ENCODE data around the gene MIOS.
A peak's percentile ranks its signal among the peaks of the same experiment; 100 is the strongest.

MIOS gene

DNA sequence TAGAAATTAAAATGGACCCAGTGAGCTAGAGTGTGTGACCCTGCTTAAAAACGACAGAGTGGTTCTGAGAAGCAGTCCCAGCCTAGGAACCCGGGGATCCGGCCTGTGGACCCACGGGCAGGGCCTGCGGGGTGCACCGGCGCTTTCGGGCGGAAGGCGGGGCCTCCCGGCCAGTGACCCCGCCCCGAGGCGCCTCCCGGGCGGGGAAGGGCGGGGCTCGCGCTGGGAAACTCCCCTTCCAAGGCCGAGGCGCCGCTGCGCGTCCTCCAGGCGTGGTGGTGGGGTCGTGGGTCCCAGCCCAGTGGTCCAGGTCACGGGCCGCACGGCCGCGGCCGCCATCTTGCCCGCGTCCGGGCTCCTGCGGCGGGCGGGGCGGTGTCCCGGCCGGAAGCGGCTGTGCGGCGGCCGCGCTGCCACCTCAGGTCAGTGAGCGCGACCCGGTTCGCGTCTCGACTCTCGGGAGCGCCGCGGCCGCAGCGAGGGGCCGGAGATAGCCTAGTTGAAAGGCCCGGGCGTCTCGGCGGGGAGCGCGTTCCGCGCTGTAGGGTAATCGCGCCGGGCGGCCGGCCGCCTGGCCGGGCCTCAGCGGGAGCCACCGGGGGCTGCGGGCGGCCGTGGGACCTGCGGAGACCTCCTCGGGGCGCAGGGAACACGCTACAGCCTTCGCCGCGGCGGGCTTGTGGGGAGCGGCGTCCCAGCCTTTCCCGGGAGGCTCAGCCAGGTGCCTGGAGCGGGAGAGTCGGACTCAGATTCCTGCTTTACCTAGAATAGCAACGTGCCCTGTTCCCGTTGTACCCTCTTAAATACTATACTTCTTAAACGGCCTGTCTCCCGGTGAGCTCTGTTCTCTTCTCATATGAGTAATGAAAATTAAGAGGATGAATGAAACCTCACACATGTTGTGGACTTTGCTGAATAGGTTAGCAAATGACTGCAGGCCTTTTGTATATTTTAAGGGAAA is at the start of gene MIOS:
MIOS (plus strand) TSS at position 234 of the 961 bp plus-strand sequence. CDS start 5,592 bp downstream, outside the sequence.
- DNase-seq (peak; percentile 87), ATAC-seq (peak; percentile 91)

DNA sequence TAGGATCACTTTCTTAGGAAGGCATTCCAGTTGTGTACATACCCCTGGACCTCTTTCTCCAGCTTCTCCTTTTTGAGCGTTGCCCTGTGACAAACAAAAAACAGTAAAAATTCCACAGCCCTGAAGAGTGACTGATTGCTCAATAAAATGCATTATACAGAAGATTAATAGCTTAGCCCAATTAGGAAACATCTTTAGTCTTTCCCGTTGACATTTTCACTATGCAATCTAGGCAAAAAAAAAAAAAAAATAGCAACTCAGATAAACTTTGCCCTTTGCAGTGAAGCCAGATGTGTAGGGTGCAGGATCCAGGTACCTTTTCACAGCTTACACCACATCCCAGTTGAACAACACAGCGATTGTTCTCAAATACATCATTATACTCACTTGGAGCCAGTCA is 48.9 kb upstream of the MIOS start:
- ATAC-seq (no peak), DNase-seq (no peak)

DNA sequence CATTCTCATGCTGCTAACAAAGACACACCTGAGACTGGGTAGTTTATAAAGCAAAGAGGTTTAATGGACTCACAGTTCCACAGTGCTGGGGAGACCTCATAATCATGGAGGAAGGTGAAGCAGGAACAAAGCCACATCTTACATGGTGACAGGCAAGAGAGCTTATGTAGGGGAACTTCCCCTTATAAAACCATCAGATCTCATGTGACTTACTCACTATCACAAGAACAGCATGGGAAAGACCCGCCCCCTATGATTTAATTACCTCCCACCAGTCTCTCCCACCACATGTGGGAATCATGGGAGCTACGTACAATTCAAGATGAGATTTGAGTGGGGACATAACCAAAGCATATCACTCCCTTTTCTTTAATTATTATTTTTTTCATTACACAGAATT is 47.6 kb upstream of the MIOS start:
- DNase-seq (no peak), ATAC-seq (no peak)

DNA sequence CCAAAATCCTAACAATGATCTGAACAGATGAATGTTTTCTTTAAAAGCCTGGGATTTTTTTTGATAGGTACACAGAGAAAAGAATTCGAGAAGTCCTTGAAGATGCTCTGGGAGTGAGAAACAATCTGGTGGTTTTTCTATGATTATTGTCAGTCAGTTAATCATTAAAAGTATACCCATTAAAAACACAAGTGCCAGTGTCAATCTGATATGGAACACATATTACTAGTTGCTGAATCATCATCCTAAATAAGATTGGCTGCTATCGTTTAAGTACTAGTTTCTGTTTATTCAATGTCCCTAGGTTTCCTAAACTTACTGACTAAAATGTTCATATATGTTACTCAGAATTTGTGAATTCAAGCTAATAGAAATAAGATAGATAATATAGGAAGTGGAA is 47.2 kb upstream of the MIOS start:
- ATAC-seq, result no peak
- DNase-seq, result no peak

DNA sequence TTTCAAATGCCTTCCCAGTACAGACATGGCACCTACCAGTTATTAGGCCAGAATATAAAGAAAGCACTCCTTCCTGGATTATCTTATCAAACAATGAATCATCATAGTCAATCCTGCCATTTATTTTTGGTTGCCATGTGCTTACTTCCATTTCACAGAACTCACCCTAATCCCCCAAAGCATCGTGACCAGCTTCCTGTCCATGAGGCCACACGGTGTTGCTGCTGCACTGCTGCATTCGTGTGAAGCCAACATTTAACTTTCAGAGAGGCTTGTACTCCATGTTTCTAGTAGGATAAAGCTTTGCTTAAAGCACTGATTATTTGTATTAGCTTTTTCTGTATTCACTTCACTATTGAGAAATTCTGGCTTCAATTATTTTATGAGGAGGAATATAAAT is 45.4 kb upstream of the MIOS start:
- ATAC-seq (no peak), DNase-seq (no peak)

DNA sequence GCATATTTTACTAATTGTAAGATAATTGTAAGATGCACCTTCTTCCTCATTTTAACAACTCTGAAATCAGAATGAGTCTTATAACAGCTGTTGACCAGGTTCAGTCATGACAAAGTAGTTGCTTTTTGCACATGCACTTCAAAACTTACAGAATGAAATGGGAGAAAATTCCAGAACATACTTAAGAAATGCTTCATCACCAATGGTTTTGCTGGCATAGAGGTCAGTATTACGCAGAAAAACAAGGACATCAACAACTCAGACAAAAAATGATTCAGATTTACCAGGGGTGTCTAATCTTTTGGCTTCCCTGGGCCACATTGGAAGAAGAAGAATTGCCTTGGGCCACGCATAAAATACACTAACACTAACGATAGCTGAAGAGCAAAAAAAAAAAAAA is 44.3 kb upstream of the MIOS start:
- no peak for ATAC-seq
- DNase-seq, result no peak

DNA sequence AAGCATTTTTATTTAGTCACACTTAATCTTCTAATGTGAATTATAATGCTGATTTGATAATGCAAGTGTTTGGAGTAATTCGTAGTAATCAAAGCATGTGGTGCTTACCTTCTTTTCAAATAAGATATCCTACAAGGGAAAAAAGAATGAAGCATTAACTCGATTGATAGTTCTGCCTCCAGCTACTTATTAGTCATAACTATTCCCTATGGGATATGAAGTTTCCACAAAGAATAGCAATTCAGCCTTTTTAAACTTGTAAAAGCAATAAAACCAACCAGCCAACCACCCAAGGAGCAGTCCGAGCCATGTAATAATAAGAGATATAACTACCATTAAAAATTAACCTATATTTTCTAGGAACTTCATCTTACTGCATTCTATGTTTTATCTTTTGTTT is 42.6 kb upstream of the MIOS start:
- DNase-seq, result no peak
- no peak for ATAC-seq

DNA sequence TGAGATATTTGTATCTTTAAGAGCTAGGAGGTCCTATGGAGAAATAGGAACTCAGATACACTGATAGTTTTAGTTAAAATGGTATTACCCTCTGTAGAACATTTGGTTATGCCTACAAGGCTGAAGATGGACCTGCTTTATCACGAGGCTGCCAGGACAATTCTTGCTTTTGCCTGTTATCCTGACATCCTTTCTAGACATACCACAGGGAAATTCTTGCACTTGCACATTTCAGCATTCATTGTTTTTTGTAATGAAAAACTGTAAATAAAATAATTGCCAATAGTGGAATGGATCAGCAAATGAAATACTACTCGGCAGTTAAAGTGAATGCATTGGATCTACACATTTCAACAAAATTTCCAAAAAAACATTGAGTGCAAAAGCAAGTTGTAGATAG is 40.7 kb upstream of the MIOS start:
- DNase-seq (no peak), ATAC-seq (no peak)

DNA sequence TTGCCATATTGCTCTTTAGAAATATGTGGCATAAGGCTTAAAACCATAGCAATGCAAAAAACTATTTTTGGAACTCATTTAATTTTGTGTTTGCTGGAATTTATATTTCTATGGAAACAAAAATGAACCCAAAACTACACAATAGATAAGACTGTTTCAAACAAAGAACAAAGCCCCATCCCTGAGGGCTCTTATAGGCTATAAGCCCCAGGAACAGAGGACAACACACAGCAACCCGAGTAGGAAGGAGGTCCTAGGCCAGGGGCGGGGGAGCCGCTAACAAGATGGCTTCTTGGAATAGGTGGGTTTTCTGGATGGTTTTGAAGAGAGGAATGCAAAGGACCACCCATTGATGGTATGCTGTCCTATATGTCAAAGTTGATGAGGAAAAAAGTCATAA is 39.6 kb upstream of the MIOS start:
- ATAC-seq (no peak), DNase-seq (no peak)

DNA sequence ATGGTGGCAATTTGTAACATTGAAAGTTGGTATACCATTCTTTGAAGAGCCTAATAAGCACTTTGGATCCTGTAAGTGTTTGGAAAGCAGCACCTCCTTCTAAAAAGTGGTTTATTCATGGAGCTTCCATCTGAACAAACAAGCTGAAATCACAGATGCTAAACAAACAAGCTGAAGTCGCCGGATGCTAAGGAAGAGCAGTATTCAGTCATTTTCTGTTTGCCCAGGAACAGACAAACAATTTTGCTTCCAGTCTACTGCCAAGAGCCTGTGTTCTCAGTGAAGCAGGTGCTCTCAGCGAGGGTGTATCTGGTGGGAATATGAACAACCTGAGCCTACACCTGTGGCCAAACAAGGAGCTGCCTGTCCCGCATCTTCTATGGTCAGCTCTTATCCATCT is 37.4 kb upstream of the MIOS start:
- DNase-seq (no peak), ATAC-seq (no peak)

DNA sequence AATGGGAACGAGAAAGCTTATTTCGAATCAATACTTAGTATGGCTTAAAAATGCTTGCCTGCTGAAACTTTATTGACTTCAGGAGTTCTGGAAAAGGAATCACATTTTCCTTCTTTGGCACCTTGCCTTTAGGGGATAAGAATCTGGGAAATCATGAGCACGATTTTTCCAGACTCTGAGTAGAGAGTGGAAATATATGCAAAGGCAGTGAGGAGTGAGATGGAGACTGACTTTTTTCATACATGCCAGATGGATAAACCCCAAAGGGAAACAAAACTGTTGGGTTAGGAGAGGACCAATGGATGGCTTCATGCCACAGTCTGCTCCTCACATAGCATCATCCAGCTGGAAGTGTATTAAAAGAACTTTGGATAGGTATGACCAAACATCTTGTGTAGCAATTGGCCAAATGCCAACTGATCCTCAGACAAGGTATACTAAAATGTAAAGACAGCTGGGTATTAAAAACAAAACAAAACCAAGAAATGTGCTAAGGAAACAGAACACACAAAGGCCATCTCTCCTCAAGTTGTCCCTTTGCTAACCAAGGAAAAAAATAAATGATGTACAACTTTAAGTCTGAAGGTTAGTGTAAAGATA is 32.8 kb upstream of the MIOS start:
- ATAC-seq (no peak), DNase-seq (no peak)

DNA sequence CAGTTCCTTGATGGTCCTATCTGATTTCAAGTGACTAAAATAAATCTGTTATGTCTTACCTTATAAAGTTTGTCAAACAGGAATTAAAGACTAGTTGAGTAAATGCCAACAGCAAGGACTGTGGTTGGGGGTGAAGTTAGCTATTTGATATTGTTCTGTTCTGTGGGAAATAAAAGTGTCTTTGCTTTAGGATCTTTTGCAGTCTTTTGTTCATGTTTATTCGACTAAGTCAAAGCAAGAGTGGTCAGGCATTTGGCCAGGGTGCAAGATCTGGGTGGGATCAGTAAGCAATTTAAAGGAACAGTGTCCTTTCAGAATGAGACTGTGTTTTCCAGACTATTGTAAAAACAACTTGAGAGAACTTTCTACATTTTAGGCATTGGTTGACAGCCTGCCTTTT is 31.0 kb upstream of the MIOS start, which contains the start of gene COL28A1:
COL28A1 (minus strand) TSS at position 183 of the 400 bp plus-strand sequence. CDS start 2,998 bp downstream, outside the sequence.
- ATAC-seq (no peak), DNase-seq (no peak)

DNA sequence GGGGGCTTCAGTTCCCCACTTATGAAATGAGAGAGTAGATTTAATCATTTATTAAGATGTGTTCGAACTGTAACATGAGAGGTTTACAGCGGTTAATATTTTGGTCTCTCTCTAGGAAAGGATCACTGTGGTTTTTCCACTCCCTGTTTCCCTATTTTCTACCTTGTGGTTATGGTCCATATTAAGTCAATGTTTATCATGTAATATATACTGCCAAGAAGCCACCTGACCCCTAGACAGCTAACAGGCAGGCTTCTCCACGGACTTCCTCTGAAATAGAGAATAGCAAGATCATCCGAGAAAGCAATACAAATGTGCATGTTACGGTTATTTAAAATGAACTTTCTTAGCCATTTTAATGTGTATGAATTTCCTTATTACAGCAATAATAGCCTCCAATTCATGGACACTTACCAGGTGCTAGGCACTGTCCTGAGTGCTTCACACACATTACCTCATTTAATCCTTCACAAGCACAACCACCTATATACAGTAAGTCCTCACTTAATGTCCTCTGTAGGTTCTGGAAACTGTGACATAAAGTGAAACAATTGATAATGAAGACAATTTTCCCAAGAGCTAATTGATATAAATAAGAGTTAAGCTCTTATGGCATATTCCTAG is 30.2 kb upstream of the MIOS start:
- no peak for ATAC-seq
- no peak for DNase-seq

DNA sequence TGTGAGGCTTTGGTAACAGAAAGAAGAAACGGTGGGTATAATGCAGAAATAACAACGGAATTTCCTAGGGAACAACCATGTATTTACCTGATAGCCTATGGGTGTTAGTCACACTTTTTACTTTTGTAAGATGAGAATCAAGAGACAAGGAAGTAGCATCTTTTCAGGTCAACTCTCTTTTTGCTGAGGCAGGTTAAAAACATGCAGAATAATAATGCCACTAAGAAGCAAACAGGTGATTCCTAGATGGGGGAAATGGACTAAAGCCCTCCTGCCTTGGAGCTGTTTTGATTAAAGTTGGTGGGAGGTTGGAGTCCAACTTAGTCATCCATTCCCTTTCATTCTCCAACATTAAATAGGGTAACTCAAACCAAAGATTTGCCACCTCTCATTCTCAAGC is 29.0 kb upstream of the MIOS start:
- no peak for DNase-seq
- ATAC-seq, result no peak

DNA sequence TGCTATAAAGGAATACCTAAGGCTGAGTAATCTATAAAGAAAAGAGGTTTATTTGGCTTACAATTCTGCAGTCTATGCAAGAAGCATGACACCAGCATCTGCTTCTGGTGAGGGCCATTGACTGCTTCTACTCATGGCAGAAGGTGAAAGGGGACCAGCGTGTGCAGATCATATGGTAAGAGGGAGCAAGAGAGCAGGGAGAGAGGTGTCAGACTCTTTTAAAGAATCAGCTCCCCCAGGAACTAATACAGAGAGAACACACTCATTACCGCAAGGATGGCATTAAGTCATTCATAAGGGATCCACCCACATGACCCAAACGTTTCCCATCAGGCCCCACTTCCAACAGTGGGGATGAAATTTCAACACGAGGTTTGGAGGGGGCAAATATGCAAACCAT is 27.5 kb upstream of the MIOS start:
- DNase-seq (no peak), ATAC-seq (no peak)

DNA sequence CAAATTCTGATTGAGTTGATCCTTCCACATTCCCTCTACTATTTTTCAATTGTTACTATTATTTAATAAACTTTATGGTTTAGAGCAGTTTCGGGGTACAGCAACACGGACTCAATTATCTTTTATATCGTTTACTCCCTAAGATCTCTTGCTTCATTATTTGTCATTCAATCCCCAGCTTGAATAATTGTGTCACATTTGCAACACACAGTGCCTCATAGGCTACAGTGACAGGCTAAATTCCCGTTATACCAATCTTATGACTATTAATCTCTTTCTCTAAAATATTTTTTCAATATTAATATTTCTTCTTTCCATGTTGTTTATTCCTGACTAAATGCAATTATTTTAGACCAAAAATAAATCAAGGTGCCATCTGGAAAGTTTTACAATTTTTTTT is 27.0 kb upstream of the MIOS start:
- no peak for ATAC-seq
- no peak for DNase-seq

DNA sequence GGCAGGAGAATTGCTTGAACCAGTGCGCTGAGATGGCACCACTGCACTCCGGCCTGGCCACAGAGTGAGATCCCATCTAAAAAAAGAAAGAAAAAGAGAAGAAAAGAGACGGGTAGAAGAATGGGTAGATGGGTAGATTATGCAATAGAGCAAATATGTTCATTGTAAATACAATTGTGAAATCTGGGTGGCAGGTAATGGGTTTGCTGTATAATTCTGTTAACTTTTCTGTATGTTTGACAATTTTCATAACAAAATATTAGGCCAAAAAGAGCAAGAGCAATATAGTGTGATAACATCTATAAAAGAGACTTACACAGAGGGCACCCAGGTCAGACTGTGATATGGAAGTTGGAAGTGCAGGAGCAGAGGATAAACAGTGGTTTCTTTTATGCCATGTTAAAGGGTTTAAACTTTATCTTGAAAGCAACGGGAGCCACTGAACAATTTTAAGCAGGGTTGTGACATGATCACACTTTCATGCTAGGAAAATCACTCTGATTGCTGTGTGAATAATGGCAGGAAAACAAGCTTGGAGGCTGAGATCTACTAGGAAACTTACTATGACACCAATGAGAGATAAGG is 24.3 kb upstream of the MIOS start:
- DNase-seq, result no peak
- ATAC-seq, result no peak

DNA sequence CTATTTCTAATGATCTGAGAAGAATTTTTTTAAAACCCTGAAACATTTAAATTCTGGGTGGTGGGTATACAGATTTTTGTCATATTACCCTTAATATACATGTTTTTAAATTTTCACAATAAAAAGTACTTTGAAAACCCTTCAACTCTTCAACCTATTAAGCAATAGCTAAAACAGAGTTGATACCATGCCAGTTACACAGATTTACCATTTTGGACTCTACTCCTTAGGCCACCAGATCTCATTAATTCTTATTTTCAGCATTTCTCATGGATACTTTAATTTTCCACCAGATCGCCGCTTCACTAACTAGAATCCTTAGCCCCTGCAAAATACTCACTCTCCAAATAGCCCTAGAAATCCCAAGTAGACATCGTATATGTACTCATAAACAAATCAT is 18.3 kb upstream of the MIOS start:
- ATAC-seq, result no peak
- no peak for DNase-seq

DNA sequence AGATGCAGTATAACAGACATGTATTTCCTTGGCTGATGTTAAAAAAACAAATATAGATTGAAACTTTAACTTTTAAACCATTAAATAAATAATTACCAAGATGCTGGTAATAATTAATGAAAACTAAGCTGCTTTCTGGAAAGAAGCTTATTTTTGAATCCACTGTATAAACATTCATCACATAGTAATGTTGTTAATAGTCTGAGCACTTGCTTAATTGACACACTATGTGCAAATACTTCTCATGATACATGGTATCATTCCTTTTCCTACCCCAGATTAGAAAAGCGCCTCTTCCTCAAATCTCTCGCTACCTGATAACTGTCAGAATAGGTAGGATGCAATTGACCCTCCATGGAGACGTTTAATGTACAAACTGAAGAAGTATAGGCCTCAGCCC is 16.0 kb upstream of the MIOS start:
- DNase-seq (no peak), ATAC-seq (no peak)

DNA sequence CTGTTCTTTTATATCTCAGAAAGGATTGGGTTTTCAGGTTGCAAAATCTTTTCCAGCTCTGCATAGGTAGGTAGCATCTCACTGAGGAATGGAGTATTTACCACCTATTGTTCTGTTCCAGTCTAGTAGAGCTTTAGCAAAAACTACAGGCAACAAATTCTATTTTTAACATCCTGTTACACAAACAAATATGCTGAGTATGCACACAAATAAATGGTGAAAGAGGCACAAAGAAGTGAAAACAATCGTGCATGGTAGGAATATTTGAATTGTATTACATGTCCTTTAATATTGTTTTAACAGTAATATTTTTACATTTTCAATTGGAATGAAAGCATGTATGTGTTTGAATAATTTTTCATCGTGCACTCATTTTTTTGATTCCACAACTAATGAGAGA is 14.5 kb upstream of the MIOS start:
- ATAC-seq (no peak), DNase-seq (no peak)

DNA sequence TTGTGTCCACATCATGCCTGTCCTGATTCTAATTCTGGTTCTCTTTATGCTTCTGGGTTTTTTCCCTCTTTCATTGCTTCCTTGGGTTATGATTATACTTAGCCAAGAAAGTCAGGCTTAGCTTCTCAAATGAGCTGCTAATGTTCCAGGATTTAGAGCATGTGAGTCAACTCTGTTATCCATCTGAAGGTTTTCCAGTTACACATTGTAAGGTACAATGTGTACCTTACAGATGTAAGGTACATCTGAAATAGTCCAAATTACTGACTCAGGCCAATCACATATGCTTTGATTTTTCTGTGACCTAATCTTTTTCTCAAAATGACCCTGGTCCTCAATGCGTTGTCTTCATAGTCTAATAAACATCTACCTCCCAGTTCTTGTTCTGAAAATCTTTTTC is 13.3 kb upstream of the MIOS start:
- ATAC-seq, result no peak
- no peak for DNase-seq

DNA sequence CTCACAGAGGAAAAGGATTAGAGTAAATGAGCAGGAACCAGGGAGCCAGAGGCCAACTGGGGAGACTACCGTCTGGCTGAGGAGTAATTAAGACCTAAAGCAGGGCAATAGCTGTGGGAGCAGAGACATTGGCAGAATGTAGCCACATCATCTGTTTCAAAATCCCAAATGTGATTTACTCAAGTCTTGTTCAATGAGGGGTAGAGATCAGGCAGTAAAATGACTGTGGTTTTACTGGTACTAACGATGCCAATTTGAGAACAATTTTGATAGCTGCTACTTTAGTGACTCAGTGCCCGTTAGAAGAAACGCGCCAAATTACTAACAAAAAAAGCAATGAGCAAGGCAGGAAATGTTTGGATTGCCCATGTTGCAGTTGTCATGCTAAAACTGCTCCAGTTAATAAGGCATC is 12.7 kb upstream of the MIOS start:
- ATAC-seq (no peak), DNase-seq (no peak)
